G401 (cell line): ENCODE results near the gene CD99L2. TPM values are rescaled to one million over a fixed set of nuclear protein-coding genes. Genes with fewer than 3 reads are reported as not detected.

Experiments used
- DNase-seq: peaks from one replicate; pipeline ENCODE4 v3.0.0-alpha.2; 2015; ENCODE audit warnings: low spot score
- in situ Hi-C: cut with HindIII; loops from 2 replicates; pipeline ENCODE4 v1.10.0; 2016; ENCODE audit warnings: low sequenced_read_pairs, mixed read lengths
- total RNA-seq: library from RNA; depleted of rRNA; stranded (reverse); fragments of >200 nt; shearing (Covaris generic); gene quantifications from 2 replicates; pipeline ENCODE4 v1.2.3, GENCODE V29; 2014

The CD99L2 gene
- total RNA-seq, 1 experiment from 2014 or later: 26.1 TPM

DNA sequence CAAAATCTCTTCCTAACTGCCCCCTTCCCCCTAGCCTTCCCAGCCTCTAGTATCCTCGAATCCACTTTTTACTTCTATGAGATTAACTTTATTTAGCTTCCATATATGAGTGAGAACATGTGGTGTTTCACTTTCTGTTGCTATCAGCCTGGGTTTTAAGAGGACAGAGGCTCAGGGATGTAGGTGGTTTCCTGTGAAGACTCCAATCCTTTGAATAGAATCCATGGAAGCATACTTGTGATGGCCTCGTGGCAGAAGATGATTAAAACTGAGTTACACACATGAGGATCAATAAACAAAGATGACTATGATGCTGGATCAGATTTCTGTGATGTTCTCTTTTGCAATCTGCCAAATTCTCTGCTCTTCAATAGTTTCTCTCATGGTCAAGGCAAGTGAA, 29.8 kb downstream of the CD99L2 start:
- DNase-seq: no peak
- in situ Hi-C loops: no loop called here

DNA sequence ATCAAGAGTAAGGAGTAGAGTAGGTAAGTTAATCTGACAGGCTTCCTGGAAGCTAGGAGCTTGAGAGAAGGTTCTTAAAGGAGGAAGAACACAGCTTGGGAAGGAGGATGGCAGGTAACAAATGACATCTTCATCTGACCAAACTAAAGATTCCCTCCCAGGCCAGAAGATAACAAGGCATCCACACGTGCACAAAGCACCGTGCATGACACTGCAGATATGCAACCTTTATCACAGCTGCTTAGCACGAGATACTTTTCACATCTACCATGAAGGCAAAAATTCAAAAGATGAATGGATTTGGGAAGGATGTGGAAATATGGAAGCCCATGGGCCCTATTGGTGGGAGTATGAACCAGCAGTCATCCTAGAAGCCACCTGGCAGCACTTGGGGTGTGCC, 34.3 kb downstream of the CD99L2 start:
- no peak for DNase-seq
- in situ Hi-C loops: no loop called here

DNA sequence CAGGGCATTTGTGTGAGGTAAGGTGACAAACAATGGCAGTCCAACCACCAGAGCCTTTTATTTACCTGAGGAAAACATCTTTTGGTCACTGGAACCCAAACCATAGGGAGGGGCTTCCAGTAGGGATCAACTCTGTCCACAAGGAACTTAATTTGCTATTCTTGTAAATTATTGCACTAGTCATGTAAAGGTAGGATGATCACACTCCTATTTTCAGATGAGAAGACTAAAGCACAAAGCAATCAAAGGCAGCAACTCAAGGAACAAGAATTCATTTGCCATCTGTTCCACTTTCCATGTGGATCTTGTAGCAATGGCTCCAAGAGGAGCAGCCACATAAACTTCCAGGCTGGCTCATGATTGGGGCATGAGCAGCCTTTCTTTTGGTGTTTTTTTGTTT, 35.3 kb downstream of the CD99L2 start:
- in situ Hi-C loops: no loop called here
- DNase-seq: no peak

DNA sequence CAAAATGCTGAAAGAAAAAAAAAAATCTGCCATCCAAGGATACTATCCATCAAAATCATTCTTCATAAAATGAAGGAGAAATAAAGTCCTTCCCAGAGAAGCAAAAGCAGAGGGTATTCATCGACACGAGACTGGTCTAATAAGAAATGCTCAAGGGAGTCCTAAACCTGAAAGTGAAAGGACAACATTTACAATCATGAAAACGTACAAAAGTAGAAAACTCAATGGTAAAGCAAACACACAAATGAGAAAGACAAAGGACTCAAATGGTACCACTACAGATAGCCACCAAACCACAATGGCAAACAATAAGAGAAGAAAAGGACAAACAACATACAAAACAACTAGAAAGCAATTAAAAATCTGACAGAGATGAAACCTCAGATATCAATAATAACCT, 41.0 kb downstream of the CD99L2 start:
- in situ Hi-C loops: no loop called here
- DNase-seq: no peak

DNA sequence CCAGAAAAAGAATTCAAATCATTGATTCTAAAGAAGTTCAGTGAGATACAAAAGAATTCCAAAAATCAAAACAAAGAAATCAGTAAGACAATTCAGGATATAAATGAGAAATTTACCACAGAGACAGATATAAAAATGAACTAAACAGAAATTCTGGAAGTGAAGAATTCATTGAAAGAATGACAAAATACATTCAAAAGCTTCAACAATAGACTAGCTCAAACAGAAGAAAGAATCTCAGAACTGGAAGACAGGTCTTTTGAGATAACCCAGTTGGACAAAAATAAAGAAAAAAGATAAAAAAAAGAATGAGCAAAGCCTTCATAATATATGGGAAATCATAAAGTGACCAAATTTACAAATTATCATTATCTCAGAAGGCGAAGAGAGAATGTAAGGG, 41.7 kb downstream of the CD99L2 start:
- no peak for DNase-seq
- in situ Hi-C loops: no loop called here

DNA sequence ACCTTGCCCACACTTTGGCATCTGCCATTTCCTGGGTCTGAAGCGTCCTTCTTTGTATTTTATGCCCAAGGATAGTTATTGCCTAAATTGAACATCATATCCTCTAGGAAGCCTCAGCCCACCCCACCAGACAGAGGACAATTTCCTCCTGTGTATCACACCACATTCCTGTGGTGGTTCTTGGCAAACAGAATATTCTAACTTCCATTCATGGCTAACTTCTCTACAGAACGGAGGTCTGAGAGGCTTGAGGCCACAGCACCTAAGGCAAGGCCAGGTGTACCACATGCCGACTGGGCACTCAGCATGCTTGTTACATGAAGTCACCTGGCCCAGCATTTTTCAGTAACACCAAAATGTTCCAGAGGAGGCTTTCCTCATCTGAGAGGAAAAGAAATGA, 42.4 kb downstream of the CD99L2 start:
- DNase-seq: no peak
- in situ Hi-C loops: no loop called here

DNA sequence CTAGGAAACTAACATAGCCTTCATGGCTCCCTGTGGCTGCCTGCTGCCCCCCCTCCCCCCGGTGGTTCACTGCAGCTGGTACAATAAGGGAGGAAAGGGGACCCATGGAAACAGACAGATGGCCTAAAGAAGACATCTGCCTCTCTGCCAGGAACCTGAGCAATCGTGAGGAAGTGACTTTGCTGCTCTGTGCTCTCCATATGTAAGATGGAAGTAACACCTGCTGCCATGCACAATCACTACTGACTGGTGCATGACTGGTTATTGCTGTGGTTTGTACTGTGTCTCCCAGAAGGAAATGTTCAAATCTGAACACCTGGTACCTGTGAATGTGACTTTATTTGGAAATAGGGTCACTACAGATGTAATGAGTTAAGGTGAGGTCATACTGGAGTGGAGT, 43.6 kb downstream of the CD99L2 start:
- in situ Hi-C loops: no loop called here
- DNase-seq: no peak

DNA sequence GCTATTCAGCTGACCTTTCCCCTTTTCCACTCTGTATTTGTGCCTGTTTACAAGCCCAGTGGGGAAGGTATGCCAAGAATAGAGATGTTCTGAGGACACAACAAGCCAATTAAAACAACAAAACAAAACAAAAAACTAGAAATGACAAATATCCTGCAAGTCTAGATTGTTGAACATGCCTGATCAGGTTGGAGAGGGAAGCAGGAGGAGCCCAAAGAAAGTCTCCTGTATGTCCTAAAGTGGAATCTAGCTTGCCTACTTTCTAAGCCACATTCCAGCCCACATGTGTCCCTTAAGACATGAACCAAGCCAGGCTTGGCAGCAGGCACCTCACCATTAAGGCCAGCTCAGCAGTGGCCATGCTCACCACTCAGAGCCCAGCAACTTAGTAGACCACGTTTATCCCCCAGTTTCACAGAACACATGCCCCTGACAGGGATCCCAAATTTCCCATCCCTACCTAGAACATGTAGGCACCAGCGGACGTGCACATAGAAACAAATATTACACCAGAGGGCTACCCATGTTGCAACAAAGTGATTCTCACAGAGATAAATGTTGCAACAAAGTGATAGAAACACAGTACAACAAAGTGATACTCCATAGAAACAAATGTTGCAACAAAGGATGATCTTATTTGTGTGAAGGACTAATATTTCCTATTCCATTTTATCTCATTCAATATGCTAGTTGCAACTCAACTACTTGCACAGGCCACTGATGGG, 48.3 kb downstream of the CD99L2 start:
- DNase-seq: no peak
- in situ Hi-C loops: no loop called here

DNA sequence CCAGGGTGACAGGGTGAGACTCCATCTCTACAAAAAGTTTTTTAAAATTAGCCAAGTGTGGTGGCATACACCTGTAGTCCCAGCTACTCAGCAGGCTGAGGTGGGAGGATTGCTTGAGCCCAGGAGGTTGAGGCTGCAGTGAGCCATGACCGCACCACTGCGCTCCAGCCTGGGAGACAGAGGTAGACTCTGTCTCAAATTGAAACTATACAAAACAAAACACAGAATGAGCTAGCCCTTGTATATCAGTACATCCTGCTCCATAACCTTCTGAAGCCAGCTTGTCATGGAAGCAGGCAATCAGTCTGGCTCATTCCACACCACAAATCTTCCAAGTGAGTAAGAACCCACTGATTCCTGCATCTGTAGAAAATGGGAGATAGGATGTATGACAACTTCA, 49.0 kb downstream of the CD99L2 start:
- in situ Hi-C loops: no loop called here
- no peak for DNase-seq

DNA sequence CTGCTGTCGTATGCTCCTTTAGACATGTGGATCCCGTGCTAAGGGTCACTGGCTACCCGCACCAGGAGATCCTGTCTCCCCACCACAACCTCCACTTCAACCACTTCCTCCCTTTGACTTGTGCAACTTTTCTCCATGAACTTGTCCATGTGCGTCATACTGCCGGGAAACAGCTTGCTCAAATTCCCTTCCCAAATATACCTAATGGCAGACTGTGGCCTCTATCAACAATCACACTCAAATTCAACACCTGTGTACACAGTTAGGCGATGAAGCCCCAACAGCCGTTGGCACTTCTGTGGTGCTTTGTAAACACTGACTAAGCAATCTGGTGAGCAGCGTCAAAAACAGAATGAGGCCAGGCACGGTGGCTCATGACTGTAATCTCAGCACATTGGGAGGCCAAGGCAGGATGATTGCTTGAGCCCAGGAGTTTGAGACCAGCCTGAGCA, 49.5 kb downstream of the CD99L2 start:
- no peak for DNase-seq
- in situ Hi-C loops: no loop called here

DNA sequence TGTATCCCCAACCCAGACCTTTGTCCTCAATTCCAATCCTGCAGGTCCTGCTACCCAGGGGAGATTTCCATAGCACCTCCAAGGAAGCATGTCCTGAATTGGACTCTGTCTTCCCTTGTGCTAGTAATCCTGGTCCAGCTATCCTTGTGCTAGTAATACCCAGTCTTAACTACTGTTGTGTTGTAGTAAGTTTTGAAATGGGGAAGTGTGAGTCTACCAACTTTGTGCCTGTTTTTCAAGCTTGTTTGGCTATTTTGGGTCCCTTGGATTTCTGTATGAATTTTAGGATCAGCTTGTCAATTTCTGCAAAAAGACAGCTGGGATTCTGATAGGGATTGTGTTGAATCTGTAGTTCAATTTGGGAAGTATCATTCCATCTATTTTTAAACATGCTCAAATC, 51.4 kb downstream of the CD99L2 start:
- no peak for DNase-seq
- in situ Hi-C loops: no loop called here

DNA sequence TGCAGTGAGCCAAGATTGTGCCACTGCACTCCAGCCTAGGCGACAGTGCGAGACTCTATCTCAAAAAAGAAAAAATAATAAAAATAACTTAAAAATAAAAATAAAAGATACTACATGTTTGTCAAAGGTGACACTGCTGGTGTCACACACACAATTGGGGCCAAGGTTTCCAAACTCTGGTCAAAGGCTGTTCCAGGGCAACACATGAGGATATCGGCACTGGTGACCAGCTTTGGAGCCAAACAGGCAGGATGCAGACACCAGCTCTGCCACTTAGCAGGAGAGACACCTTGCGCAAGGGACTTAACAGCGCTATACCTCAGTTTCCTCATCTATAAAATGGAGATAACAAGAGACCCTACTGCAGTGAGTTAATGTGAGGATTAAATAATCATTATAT, 52.3 kb downstream of the CD99L2 start:
- DNase-seq: no peak
- in situ Hi-C loops: no loop called here

DNA sequence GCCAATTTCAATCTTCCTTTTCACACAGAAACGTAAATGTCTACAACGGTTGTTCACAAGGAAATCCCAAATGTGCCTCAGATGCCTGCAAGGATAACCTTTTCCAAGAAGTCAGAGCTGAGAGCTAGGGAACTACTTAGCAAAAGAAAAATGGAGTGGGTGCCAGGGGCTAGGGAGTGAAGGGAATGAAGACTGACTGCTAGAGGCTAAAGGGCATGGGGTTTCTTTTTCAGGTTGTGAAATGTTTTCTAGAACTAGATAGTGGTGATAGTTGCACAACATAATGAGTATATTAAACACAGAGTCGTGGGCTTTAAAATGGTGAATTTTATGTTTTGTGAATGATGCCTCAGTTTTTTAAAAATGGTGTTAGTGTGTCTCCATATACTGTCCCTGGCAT, 53.4 kb downstream of the CD99L2 start:
- no peak for DNase-seq
- in situ Hi-C loops: no loop called here

DNA sequence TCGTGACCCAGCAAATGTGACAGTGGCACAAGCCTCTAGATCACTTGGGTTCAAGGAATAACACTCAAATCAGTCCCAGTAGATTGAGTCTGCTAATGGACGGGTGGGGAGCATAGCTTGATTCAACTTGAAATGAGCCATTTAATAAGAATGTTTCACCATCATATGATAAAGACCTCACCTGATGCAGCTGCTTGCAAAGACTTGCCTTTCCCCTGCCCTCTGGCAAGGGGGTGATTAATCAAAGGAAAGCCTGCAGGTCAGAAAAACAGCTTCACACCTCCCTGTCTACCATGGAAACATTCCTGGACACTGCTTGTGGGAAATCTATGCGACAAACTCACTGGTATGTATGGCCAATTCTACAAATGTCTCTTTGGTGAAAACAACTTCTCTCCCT, 54.5 kb downstream of the CD99L2 start:
- DNase-seq: no peak
- in situ Hi-C loops: no loop called here

DNA sequence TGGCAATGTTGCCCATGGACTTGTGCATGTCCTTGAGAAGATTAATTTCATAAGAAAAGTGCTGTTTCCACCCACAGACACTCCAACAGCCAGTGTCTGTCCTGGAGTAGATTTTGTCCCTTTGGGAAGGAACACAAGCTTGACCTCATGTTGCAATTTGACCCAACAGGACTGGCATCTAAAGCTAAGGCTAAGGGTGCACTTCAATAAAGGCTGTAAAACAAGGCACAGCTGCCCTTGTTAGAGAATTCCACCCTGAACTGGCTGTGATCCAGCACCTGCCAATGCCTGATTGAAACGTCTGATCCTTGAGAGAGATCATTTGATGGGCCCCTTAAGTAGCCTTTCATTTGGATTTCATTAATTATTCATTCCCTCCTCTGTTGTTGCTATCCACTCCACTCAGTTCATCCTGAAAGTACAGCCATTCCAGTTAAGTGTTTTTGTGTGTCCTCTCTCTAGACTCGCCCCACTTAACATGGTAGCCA, 56.2 kb downstream of the CD99L2 start:
- in situ Hi-C loops: no loop called here
- DNase-seq: no peak

DNA sequence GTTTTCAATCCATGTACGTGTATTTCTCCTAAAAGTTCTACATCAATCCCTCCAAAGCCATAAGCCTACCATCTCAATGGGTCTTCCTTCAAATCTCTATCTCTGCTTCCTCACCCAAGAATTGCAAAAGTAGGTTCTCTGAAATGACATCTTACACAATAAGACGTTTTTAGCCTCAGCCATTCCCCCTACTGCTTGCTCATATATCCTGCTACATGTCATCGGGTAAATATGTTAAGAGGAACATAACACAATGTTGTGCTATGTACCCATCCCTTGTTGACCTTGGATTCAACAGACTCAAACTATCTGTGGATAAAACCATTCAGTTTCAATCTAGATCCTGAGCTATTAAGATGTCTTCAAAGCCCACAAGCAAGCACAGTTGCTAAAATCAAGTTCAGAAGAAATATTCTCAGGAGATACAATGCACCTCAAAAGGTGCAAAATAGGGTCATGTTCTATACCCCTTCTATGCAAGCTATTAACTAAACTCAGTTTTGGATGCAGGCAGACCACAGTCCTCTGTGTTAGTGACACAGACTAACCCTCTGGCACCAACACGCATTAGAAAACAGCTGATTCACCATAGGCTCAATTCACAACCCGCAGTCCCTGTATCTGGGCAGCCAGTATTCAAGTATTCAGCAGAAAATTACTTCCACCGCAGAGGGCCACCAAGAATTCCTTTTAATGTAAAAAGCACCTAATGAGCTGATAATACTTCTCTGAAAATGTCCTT, 56.8 kb downstream of the CD99L2 start:
- no peak for DNase-seq
- in situ Hi-C loops: no loop called here

DNA sequence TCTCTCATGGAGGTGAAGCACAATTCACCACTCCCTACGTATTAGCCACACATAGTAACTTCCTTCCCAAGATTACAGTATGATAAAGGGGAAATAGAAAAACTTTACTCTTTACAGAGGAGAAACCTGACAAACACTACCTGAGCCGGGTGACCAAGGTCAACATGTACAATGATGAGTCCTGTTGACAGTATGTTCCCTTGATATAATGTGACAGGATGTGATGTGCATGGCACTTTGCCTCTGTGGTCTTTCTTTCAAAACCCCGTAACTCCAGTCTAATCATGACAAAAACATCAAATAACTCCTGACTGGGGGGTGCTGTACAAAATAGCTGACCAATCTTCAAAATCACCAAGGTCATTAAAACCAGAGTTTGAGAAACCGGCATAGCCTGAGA, 60.6 kb downstream of the CD99L2 start:
- in situ Hi-C loops: no loop called here

DNA sequence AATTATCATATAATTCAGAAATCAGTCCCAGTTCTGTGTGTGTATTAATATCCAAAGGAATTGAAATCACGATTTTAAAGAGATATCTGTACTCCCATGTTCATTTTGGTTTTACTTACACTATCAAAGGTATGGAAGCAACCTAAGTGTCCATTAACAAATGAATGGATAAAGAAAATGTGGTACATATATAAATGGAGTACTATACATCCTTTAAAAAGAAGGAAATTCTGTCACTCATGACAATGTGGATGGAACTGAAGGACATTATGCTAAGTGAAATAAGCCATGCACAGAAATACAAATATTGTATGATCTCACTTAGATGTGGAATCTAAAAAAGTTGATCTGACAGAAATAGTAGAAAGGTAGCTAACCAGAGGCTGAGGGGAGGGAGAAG, 63.8 kb downstream of the CD99L2 start:
- in situ Hi-C loops: no loop called here
- no peak for DNase-seq

More for the DNA sequence above, 60.6 kb downstream of the CD99L2 start:
- no peak for DNase-seq

DNA sequence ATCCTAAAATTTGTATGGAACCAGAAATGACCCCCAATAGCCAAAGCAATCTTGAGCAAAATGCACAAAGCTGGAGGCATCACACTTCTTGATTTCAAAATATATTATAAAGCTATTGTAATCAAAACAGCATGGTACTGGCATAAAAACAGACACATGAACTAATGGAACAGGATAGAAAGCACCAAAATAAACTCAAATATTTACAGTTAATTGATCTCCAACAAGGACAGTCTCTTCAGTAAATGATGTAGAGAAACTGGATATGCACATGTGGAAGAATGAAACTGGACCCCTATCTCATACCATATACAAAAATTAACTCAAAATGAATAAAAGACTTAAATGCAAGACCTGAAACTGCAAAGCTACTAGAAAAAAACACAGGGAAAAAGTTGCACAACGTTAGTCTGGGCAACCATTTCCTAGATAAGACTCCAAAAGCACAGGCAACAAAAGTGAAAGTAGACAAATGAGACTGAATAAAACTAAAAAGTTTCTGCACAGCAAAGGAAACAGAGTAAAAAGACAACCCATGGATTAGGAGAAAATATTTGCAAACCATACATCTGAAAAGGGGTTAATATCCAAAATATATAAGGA, 64.9 kb downstream of the CD99L2 start:
- DNase-seq: no peak
- in situ Hi-C loops: no loop called here

DNA sequence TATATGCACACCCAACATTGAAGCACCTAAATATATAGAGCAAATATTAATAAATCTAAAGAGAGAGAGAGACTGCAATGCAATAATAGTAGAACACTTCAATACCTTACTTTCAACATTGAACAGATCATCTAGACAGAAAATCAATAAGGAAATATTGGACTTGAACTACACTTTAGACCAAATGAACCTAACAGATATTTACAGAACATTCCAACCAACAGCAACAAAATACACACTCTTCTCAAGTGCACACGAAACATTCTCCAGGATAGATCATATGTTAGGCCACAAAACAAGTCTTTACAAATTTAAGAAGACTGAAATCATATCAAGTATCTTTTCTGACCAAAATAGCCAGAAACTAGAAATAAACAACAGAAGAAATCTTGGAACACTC, 66.6 kb downstream of the CD99L2 start:
- DNase-seq: no peak
- in situ Hi-C loops: no loop called here
